ENCODE data around the gene PLD4. TPM values are rescaled to one million over a fixed set of nuclear protein-coding genes. Genes with fewer than 3 reads are reported as not detected.
"Not testable (repeated sequence)": the region's sequence is repeated elsewhere in the genome, so short reads cannot be mapped to it uniquely, and the experiment has no call there.

Gene PLD4
- polyA plus RNA-seq, 2 donors: 0.53 to 0.65 TPM

GRCh38 chr14:104898870-104899510 is 25.7 kb upstream of the PLD4 start:
- Histone ChIP-seq H3K4me1 (ENCODE audit: control insufficient read depth in 2 of 2, insufficient read depth in 2 of 2, low read length in 1 of 2) (peaks cover 0 to 2% of the 10 kb centered on the region in 2 donors), H3K36me3 (ENCODE audit: control insufficient read depth in 2 of 2, insufficient read depth in 2 of 2, low read length in 1 of 2) (peaks cover 0 to 8% of the 10 kb centered on the region in 2 donors), H3K27me3 (ENCODE audit: control insufficient read depth in 1 of 2, insufficient read depth in 2 of 2, low read length in 2 of 2) (no peaks in the 10 kb centered on the region), H3K9me3 (ENCODE audit: control insufficient read depth in 2 of 2, insufficient read depth in 1 of 2, low read depth in 1 of 2, low read length in 1 of 2) (no peaks in the 10 kb centered on the region), H3K4me3 (ENCODE audit: low read depth in 1 of 2, low read length in 2 of 2) (no peak overlapping the region), H3K27ac (ENCODE audit: low read depth in 2 of 2, low read length in 1 of 2) (no peak overlapping the region)
- WGBS, 2 donors: 76 to 77% methylated on average over 24 of the region's 24 CpGs

GRCh38 chr14:104899781-104900180 is 24.9 kb upstream of the PLD4 start:
- WGBS, 2 donors: 37 to 43% methylated on average over 2 of the region's 2 CpGs

GRCh38 chr14:104900639-104901512 is 23.8 kb upstream of the PLD4 start:
- no peaks in the 10 kb centered on the region for H3K9me3 ChIP-seq (ENCODE audit: control insufficient read depth in 2 of 2, insufficient read depth in 1 of 2, low read depth in 1 of 2, low read length in 1 of 2)
- no peaks in the 10 kb centered on the region for H3K36me3 ChIP-seq (ENCODE audit: control insufficient read depth in 2 of 2, insufficient read depth in 2 of 2, low read length in 1 of 2)
- H3K27me3 ChIP-seq (ENCODE audit: control insufficient read depth in 1 of 2, insufficient read depth in 2 of 2, low read length in 2 of 2): no peaks in the 10 kb centered on the region
- WGBS, 2 donors: 85 to 87% methylated on average over 12 of the region's 12 CpGs
- H3K4me3 ChIP-seq (ENCODE audit: low read depth in 1 of 2, low read length in 2 of 2): no peak overlapping the region
- no peak overlapping the region for H3K27ac ChIP-seq (ENCODE audit: low read depth in 2 of 2, low read length in 1 of 2)
- no peaks in the 10 kb centered on the region for H3K4me1 ChIP-seq (ENCODE audit: control insufficient read depth in 2 of 2, insufficient read depth in 2 of 2, low read length in 1 of 2)

More at GRCh38 chr14:104899781-104900180, 24.9 kb upstream of the PLD4 start:
- H3K4me1 ChIP-seq (ENCODE audit: control insufficient read depth in 2 of 2, insufficient read depth in 2 of 2, low read length in 1 of 2): peaks cover 0 to 1% of the 10 kb centered on the region in 2 donors
- no peaks in the 10 kb centered on the region for H3K9me3 ChIP-seq (ENCODE audit: control insufficient read depth in 2 of 2, insufficient read depth in 1 of 2, low read depth in 1 of 2, low read length in 1 of 2)
- H3K4me3 ChIP-seq (ENCODE audit: low read depth in 1 of 2, low read length in 2 of 2): no peak overlapping the region
- peaks cover 0 to 1% of the 10 kb centered on the region in 2 donors for H3K36me3 ChIP-seq (ENCODE audit: control insufficient read depth in 2 of 2, insufficient read depth in 2 of 2, low read length in 1 of 2)
- H3K27ac ChIP-seq (ENCODE audit: low read depth in 2 of 2, low read length in 1 of 2): no peak overlapping the region
- H3K27me3 ChIP-seq (ENCODE audit: control insufficient read depth in 1 of 2, insufficient read depth in 2 of 2, low read length in 2 of 2): no peaks in the 10 kb centered on the region

GRCh38 chr14:104903990-104904389 is 20.7 kb upstream of the PLD4 start:
- Histone ChIP-seq H3K36me3 (ENCODE audit: control insufficient read depth in 2 of 2, insufficient read depth in 2 of 2, low read length in 1 of 2) (no peaks in the 10 kb centered on the region), H3K27ac (ENCODE audit: low read depth in 2 of 2, low read length in 1 of 2) (no peak overlapping the region), H3K4me1 (ENCODE audit: control insufficient read depth in 2 of 2, insufficient read depth in 2 of 2, low read length in 1 of 2) (no peaks in the 10 kb centered on the region), H3K9me3 (ENCODE audit: control insufficient read depth in 2 of 2, insufficient read depth in 1 of 2, low read depth in 1 of 2, low read length in 1 of 2) (no peaks in the 10 kb centered on the region), H3K4me3 (ENCODE audit: low read depth in 1 of 2, low read length in 2 of 2) (no peak overlapping the region), H3K27me3 (ENCODE audit: control insufficient read depth in 1 of 2, insufficient read depth in 2 of 2, low read length in 2 of 2) (no peaks in the 10 kb centered on the region)
- WGBS, 2 donors: 90 to 93% methylated on average over 7 of the region's 7 CpGs

GRCh38 chr14:104904650-104905578 is 19.8 kb upstream of the PLD4 start:
- H3K4me3 ChIP-seq (ENCODE audit: low read depth in 1 of 2, low read length in 2 of 2); H3K27ac ChIP-seq (ENCODE audit: low read depth in 2 of 2, low read length in 1 of 2); H3K27me3 ChIP-seq (ENCODE audit: control insufficient read depth in 1 of 2, insufficient read depth in 2 of 2, low read length in 2 of 2); H3K36me3 ChIP-seq (ENCODE audit: control insufficient read depth in 2 of 2, insufficient read depth in 2 of 2, low read length in 1 of 2); H3K4me1 ChIP-seq (ENCODE audit: control insufficient read depth in 2 of 2, insufficient read depth in 2 of 2, low read length in 1 of 2); H3K9me3 ChIP-seq (ENCODE audit: control insufficient read depth in 2 of 2, insufficient read depth in 1 of 2, low read depth in 1 of 2, low read length in 1 of 2): not testable (repeated sequence)
- WGBS, 2 donors: 60 to 62% methylated on average over 37 to 38 of the region's 38 CpGs

- H3K4me1 ChIP-seq (ENCODE audit: control insufficient read depth in 2 of 2, insufficient read depth in 2 of 2, low read length in 1 of 2); H3K27me3 ChIP-seq (ENCODE audit: control insufficient read depth in 1 of 2, insufficient read depth in 2 of 2, low read length in 2 of 2); H3K27ac ChIP-seq (ENCODE audit: low read depth in 2 of 2, low read length in 1 of 2); H3K9me3 ChIP-seq (ENCODE audit: control insufficient read depth in 2 of 2, insufficient read depth in 1 of 2, low read depth in 1 of 2, low read length in 1 of 2); H3K4me3 ChIP-seq (ENCODE audit: low read depth in 1 of 2, low read length in 2 of 2); H3K36me3 ChIP-seq (ENCODE audit: control insufficient read depth in 2 of 2, insufficient read depth in 2 of 2, low read length in 1 of 2): not testable (repeated sequence)
- WGBS, 2 donors: 71 to 74% methylated on average over 25 to 28 of the region's 28 CpGs
These were observed 19.1 kb upstream of the PLD4 start for GRCh38 chr14:104905579-104905933.

GRCh38 chr14:104908303-104908702 is 16.4 kb upstream of the PLD4 start:
- Histone ChIP-seq H3K27ac (ENCODE audit: low read depth in 2 of 2, low read length in 1 of 2) (no peak overlapping the region), H3K36me3 (ENCODE audit: control insufficient read depth in 2 of 2, insufficient read depth in 2 of 2, low read length in 1 of 2) (no peaks in the 10 kb centered on the region), H3K4me3 (ENCODE audit: low read depth in 1 of 2, low read length in 2 of 2) (no peak overlapping the region), H3K9me3 (ENCODE audit: control insufficient read depth in 2 of 2, insufficient read depth in 1 of 2, low read depth in 1 of 2, low read length in 1 of 2) (peaks cover 0 to 2% of the 10 kb centered on the region in 2 donors), H3K27me3 (ENCODE audit: control insufficient read depth in 1 of 2, insufficient read depth in 2 of 2, low read length in 2 of 2) (no peaks in the 10 kb centered on the region), H3K4me1 (ENCODE audit: control insufficient read depth in 2 of 2, insufficient read depth in 2 of 2, low read length in 1 of 2) (no peaks in the 10 kb centered on the region)
- WGBS, 2 donors: 4 to 17% methylated on average over 1 of the region's 1 CpG

- Histone ChIP-seq H3K27me3 (ENCODE audit: control insufficient read depth in 1 of 2, insufficient read depth in 2 of 2, low read length in 2 of 2) (no peaks in the 10 kb centered on the region), H3K36me3 (ENCODE audit: control insufficient read depth in 2 of 2, insufficient read depth in 2 of 2, low read length in 1 of 2) (no peaks in the 10 kb centered on the region), H3K4me1 (ENCODE audit: control insufficient read depth in 2 of 2, insufficient read depth in 2 of 2, low read length in 1 of 2) (no peaks in the 10 kb centered on the region), H3K27ac (ENCODE audit: low read depth in 2 of 2, low read length in 1 of 2) (no peak overlapping the region), H3K4me3 (ENCODE audit: low read depth in 1 of 2, low read length in 2 of 2) (no peak overlapping the region), H3K9me3 (ENCODE audit: control insufficient read depth in 2 of 2, insufficient read depth in 1 of 2, low read depth in 1 of 2, low read length in 1 of 2) (peaks cover 0 to 2% of the 10 kb centered on the region in 2 donors)
- WGBS, 2 donors: 83 to 85% methylated on average over 3 of the region's 3 CpGs
These were observed 12.6 kb upstream of the PLD4 start for GRCh38 chr14:104912053-104912452.

- Histone ChIP-seq H3K4me1 (ENCODE audit: control insufficient read depth in 2 of 2, insufficient read depth in 2 of 2, low read length in 1 of 2) (no peaks in the 10 kb centered on the region), H3K36me3 (ENCODE audit: control insufficient read depth in 2 of 2, insufficient read depth in 2 of 2, low read length in 1 of 2) (no peaks in the 10 kb centered on the region), H3K27me3 (ENCODE audit: control insufficient read depth in 1 of 2, insufficient read depth in 2 of 2, low read length in 2 of 2) (no peaks in the 10 kb centered on the region), H3K27ac (ENCODE audit: low read depth in 2 of 2, low read length in 1 of 2) (no peak overlapping the region), H3K4me3 (ENCODE audit: low read depth in 1 of 2, low read length in 2 of 2) (no peak overlapping the region), H3K9me3 (ENCODE audit: control insufficient read depth in 2 of 2, insufficient read depth in 1 of 2, low read depth in 1 of 2, low read length in 1 of 2) (peaks cover 0 to 2% of the 10 kb centered on the region in 2 donors)
- 89 to 92% methylated on average over 7 of the region's 7 CpGs for WGBS, 2 donors
These were observed 11.2 kb upstream of the PLD4 start for GRCh38 chr14:104913435-104913834.

Measured in esophagus (tissue), 2 donors.